H9 (cell line): ENCODE results near the gene ARHGAP24. TPM values are rescaled to one million over a fixed set of nuclear protein-coding genes. Genes with fewer than 3 reads are reported as not detected.

ENCODE experiments used
- DNase-seq: peaks from one replicate; pipeline ENCODE4 v3.0.0-alpha.2; 2017
- H2AFZ ChIP-seq: one replicate; pipeline ENCODE4 v1.6.1; 2013; ENCODE audit warnings: mild to moderate bottlenecking, low read length, control low read depth, moderate library complexity
- H2AK5ac ChIP-seq: 2 replicates; pipeline ENCODE4 v1.6.1; 2013; ENCODE audit warnings: low read length, control low read depth, mixed read lengths; ENCODE audit not compliant: insufficient read length
- H2BK120ac ChIP-seq: one replicate; pipeline ENCODE4 v1.6.1; 2013; ENCODE audit warnings: low read depth, mild to moderate bottlenecking, low read length, control low read depth, inconsistent platforms; ENCODE audit not compliant: poor library complexity, severe bottlenecking
- H2BK12ac ChIP-seq: 2 replicates; pipeline ENCODE4 v1.6.1; 2013; ENCODE audit warnings: low read length, control low read depth, mixed read lengths, low read depth; ENCODE audit not compliant: insufficient read length
- H2BK15ac ChIP-seq: 2 replicates; pipeline ENCODE4 v1.6.1; 2013; ENCODE audit warnings: low read depth, low read length, control low read depth
- H2BK20ac ChIP-seq: one replicate; pipeline ENCODE4 v1.6.1; 2013; ENCODE audit warnings: low read depth, mild to moderate bottlenecking, low read length, control low read depth, inconsistent platforms; ENCODE audit not compliant: poor library complexity, severe bottlenecking
- H2BK5ac ChIP-seq: 2 replicates; pipeline ENCODE4 v1.6.1; 2013; ENCODE audit warnings: low read length, control low read depth, mixed read lengths; ENCODE audit not compliant: insufficient read length
- H3K14ac ChIP-seq: 2 replicates; pipeline ENCODE4 v1.6.1; 2013; ENCODE audit warnings: low read length, control low read depth; ENCODE audit not compliant: insufficient read depth
- H3K18ac ChIP-seq: 2 replicates; pipeline ENCODE4 v1.6.1; 2013; ENCODE audit warnings: low read depth, mild to moderate bottlenecking, mixed read lengths, low read length, control low read depth; ENCODE audit not compliant: insufficient read length
- H3K23ac ChIP-seq: 2 replicates; pipeline ENCODE4 v1.6.1; 2013; ENCODE audit warnings: low read length, control low read depth, mixed read lengths, low read depth; ENCODE audit not compliant: insufficient read length
- H3K23me2 ChIP-seq: 2 replicates; pipeline ENCODE4 v1.6.1; 2013; ENCODE audit warnings: low read depth, mild to moderate bottlenecking, mixed read lengths, low read length, control low read depth; ENCODE audit not compliant: insufficient read length, poor library complexity, severe bottlenecking
- H3K27ac ChIP-seq: 2 replicates; pipeline ENCODE4 v1.5.1; 2013; ENCODE audit warnings: low read length, control low read depth, mixed read lengths, low read depth; ENCODE audit not compliant: insufficient read length
- H3K27me3 ChIP-seq: 2 replicates; pipeline ENCODE4 v1.6.1; 2013; ENCODE audit warnings: low read length, control low read depth, inconsistent platforms; ENCODE audit not compliant: insufficient read depth
- H3K4ac ChIP-seq: 2 replicates; pipeline ENCODE4 v1.6.1; 2013; ENCODE audit warnings: low read depth, mild to moderate bottlenecking, control low read depth, inconsistent platforms, low read length, moderate library complexity
- H3K4me1 ChIP-seq: 2 replicates; pipeline ENCODE4 v1.6.1; 2013; ENCODE audit warnings: low read length, control low read depth, inconsistent platforms; ENCODE audit not compliant: insufficient read depth
- H3K4me2 ChIP-seq: 2 replicates; pipeline ENCODE4 v1.6.1; 2013; ENCODE audit warnings: low read length, control low read depth, mixed read lengths; ENCODE audit not compliant: insufficient read length, insufficient read depth
- H3K56ac ChIP-seq: 2 replicates; pipeline ENCODE4 v1.6.1; 2013; ENCODE audit warnings: low read depth, mild to moderate bottlenecking, mixed read lengths, low read length, control low read depth; ENCODE audit not compliant: insufficient read length
- H3K79me1 ChIP-seq: 2 replicates; pipeline ENCODE4 v1.6.1; 2013; ENCODE audit warnings: low read depth, mild to moderate bottlenecking, moderate library complexity, low read length, control low read depth, inconsistent platforms; ENCODE audit not compliant: insufficient read depth, poor library complexity, severe bottlenecking
- H3K79me2 ChIP-seq: 2 replicates; pipeline ENCODE4 v1.6.1; 2013; ENCODE audit warnings: low read length, control low read depth, inconsistent platforms; ENCODE audit not compliant: insufficient read depth
- H3K9ac ChIP-seq: 2 replicates; pipeline ENCODE4 v1.6.1; 2013; ENCODE audit warnings: low read length, control low read depth, mixed read lengths; ENCODE audit not compliant: insufficient read length; ENCODE audit errors: extremely low read depth
- H3K9me3 ChIP-seq: one replicate; pipeline ENCODE4 v1.6.1; 2013; ENCODE audit warnings: low read depth, low read length, inconsistent platforms; ENCODE audit not compliant: control insufficient read depth
- H3T11ph ChIP-seq: one replicate; pipeline ENCODE4 v1.6.1; 2013; ENCODE audit warnings: mild to moderate bottlenecking, low read length, control low read depth, inconsistent platforms
- H4K20me1 ChIP-seq: one replicate; pipeline ENCODE4 v1.6.1; 2013; ENCODE audit not compliant: control insufficient read depth, insufficient read length, insufficient read depth
- H4K5ac ChIP-seq: 2 replicates; pipeline ENCODE4 v1.6.1; 2013; ENCODE audit warnings: low read depth, mild to moderate bottlenecking, mixed read lengths, low read length, control low read depth; ENCODE audit not compliant: insufficient read length
- H4K8ac ChIP-seq: replicated peaks from 2 replicates; pipeline ENCODE4 v1.6.1; 2013; ENCODE audit warnings: low read length, control low read depth, mixed read lengths, low read depth; ENCODE audit not compliant: insufficient read length
- H4K91ac ChIP-seq: 2 replicates; pipeline ENCODE4 v1.6.1; 2013; ENCODE audit warnings: low read depth, mild to moderate bottlenecking, moderate library complexity, mixed read lengths, low read length, control low read depth; ENCODE audit not compliant: insufficient read length
- H3K27ac Mint-ChIP-seq, 3 experiments: 2 replicates in 2 of 3; 3 replicates in 1 of 3; pipeline ENCODE4 v1.8.0; 2020 to 2021; ENCODE audit warnings: mixed read lengths in 3 of 3, mild to moderate bottlenecking in 1 of 3, moderate library complexity in 1 of 3
- H3K27me3 Mint-ChIP-seq: 2 replicates; pipeline ENCODE4 v1.8.0; 2021; ENCODE audit warnings: low read depth, mild to moderate bottlenecking, moderate library complexity, mixed read lengths
- H3K36me3 Mint-ChIP-seq, 3 experiments: 2 replicates in 2 of 3; 3 replicates in 1 of 3; pipeline ENCODE4 v1.8.0; 2020 to 2021; ENCODE audit warnings: low read depth in 3 of 3, mixed read lengths in 3 of 3; ENCODE audit not compliant: insufficient read depth in 1 of 3
- H3K4me1 Mint-ChIP-seq, 2 experiments: 2 replicates each; pipeline ENCODE4 v1.8.0; 2020; ENCODE audit warnings: mixed read lengths in 2 of 2
- H3K4me3 Mint-ChIP-seq, 2 experiments: 2 replicates in 1 of 2; 3 replicates in 1 of 2; pipeline ENCODE4 v1.8.0; 2020 to 2021; ENCODE audit warnings: mild to moderate bottlenecking in 2 of 2, mixed read lengths in 2 of 2, moderate library complexity in 1 of 2
- H3K9me3 Mint-ChIP-seq, 2 experiments: 2 replicates in 1 of 2; 3 replicates in 1 of 2; pipeline ENCODE4 v1.8.0; 2020; ENCODE audit warnings: mild to moderate bottlenecking in 2 of 2, mixed read lengths in 2 of 2, moderate library complexity in 1 of 2
- CTCF ChIP-seq: fragments of 200-600 bp; sonication (generic); conservative IDR thresholded peaks from 3 replicates; pipeline ENCODE4 v1.8.0; 2021; ENCODE audit warnings: antibody characterized with exemption, mild to moderate bottlenecking
- WGBS: extraction: QIAGEN DNeasy Blood & Tissue Kit; methylation state at CpG from one replicate; pipeline ENCODE4 v1.1.7; 2013; ENCODE audit warnings: missing lambda C conversion rate, low lambda C conversion rate, mixed read lengths; ENCODE audit not compliant: insufficient read length; ENCODE audit errors: extremely low coverage; 5-methylcytosine and 5-hydroxymethylcytosine counted together
- total RNA-seq: library from RNA; stranded (reverse); gene quantifications from 2 replicates; pipeline ENCODE4 v1.2.1, GENCODE V29; 2021

Gene ARHGAP24
- total RNA-seq, 1 experiment from 2014 or later: 0.37 TPM

GRCh38 chr4:85740431-85740861 lies 265.5 kb downstream of the ARHGAP24 start:
- Histone ChIP-seq H3K27ac (no peak overlapping the region), H3T11ph (no peak overlapping the region), H3K27me3 (no peaks in the 10 kb centered on the region), H3K9ac (no peak overlapping the region), H3K23me2 (no peaks in the 10 kb centered on the region), H3K79me1 (no peaks in the 10 kb centered on the region), H3K56ac (no peak overlapping the region), H3K18ac (no peak overlapping the region), H2AK5ac (no peak overlapping the region), H3K4ac (no peak overlapping the region), H2BK5ac (no peak overlapping the region), H3K9me3 (no peaks in the 10 kb centered on the region), H4K91ac (no peak overlapping the region), H3K4me2 (no peak overlapping the region), H2BK20ac (no peak overlapping the region), H3K79me2 (no peaks in the 10 kb centered on the region), H3K4me1 (no peaks in the 10 kb centered on the region; the same call in 1 of the 2 replicates), H4K5ac (no peak overlapping the region), H3K14ac (no peak overlapping the region), H2BK12ac (no peak overlapping the region), H2AFZ (no peak overlapping the region), H4K8ac (no peak overlapping the region), H3K23ac (no peak overlapping the region), H2BK120ac (no peak overlapping the region), H4K20me1 (no peaks in the 10 kb centered on the region), H2BK15ac (no peak overlapping the region)
- Mint-ChIP-seq H3K4me1 (peaks cover 14% of the 10 kb centered on the region in 2 experiments), H3K4me3 (no peak overlapping the region), H3K27me3 (no peaks in the 10 kb centered on the region), H3K36me3 (no peaks in the 10 kb centered on the region), H3K9me3 (no peaks in the 10 kb centered on the region), H3K27ac (no peak overlapping the region)
- no peak for TF ChIP-seq CTCF
- no peak for DNase-seq
- no CpG with 5 or more reads among the region's 5 CpGs for WGBS
